Natural killer cell (primary cell): Measurements from ENCODE around the gene TIGD3. TPM values are rescaled to one million over a fixed set of nuclear protein-coding genes. Genes with fewer than 3 reads are reported as not detected.

Experiments used
- ATAC-seq, 3 donors: fragments of 150-1000 bp in 2 of 3; fragments of 200-7000 bp in 1 of 3; cut with Tn5 transposase; 1 replicate in 1 of 3; 2 replicates in 2 of 3; pipeline ENCODE4 v1.10.0; 2021; ENCODE audit warnings: mild to moderate bottlenecking in 2 of 3, moderate library complexity in 2 of 3
- DNase-seq, 2 donors: peaks; one replicate each; pipeline versions ENCODE4 v3.0.0 to v3.0.0-alpha.2; 2013 to 2021; ENCODE audit warnings: mixed read lengths in 1 of 2
- H3K27ac ChIP-seq: one replicate; pipeline ENCODE4 v1.5.1; 2013; ENCODE audit warnings: mild to moderate bottlenecking, low read length
- H3K27me3 ChIP-seq: one replicate; pipeline ENCODE4 v1.6.1; 2013; ENCODE audit warnings: low read length; ENCODE audit not compliant: control insufficient read depth, insufficient read depth
- H3K36me3 ChIP-seq: one replicate; pipeline ENCODE4 v1.6.1; 2013; ENCODE audit warnings: low read length; ENCODE audit not compliant: control insufficient read depth, insufficient read depth
- H3K4me1 ChIP-seq: one replicate; pipeline ENCODE4 v1.6.1; 2013; ENCODE audit warnings: low read length; ENCODE audit not compliant: control insufficient read depth, insufficient read depth
- H3K4me3 ChIP-seq: one replicate; pipeline ENCODE4 v1.5.1; 2013; ENCODE audit warnings: low read length
- H3K9me3 ChIP-seq: one replicate; pipeline ENCODE4 v1.6.1; 2013; ENCODE audit warnings: low read length; ENCODE audit not compliant: control insufficient read depth, insufficient read depth
- H3K27ac Mint-ChIP-seq, 2 donors: one replicate each; pipeline ENCODE4 v1.8.0; 2022; ENCODE audit warnings: mild to moderate bottlenecking in 2 of 2, mixed read lengths in 2 of 2, moderate library complexity in 1 of 2
- H3K27me3 Mint-ChIP-seq, 2 donors: one replicate each; pipeline ENCODE4 v1.8.0; 2022; ENCODE audit warnings: low read depth in 2 of 2, mixed read lengths in 2 of 2
- H3K36me3 Mint-ChIP-seq: one replicate; pipeline ENCODE4 v1.8.0; 2022; ENCODE audit warnings: mixed read lengths
- H3K4me1 Mint-ChIP-seq, 2 donors: one replicate each; pipeline ENCODE4 v1.8.0; 2022; ENCODE audit warnings: mixed read lengths in 2 of 2
- H3K4me3 Mint-ChIP-seq: one replicate; pipeline ENCODE4 v1.8.0; 2022; ENCODE audit warnings: mild to moderate bottlenecking, moderate library complexity, mixed read lengths
- H3K9me3 Mint-ChIP-seq, 2 donors: one replicate each; pipeline ENCODE4 v1.8.0; 2022; ENCODE audit warnings: mixed read lengths in 2 of 2
- WGBS: methylation state at CpG from one replicate; pipeline ENCODE4 v1.1.7; 2013; ENCODE audit warnings: missing lambda C conversion rate; ENCODE audit not compliant: insufficient coverage; 5-methylcytosine and 5-hydroxymethylcytosine counted together
- intact Hi-C: fragments of 100-400 bp; cut with micrococcal nuclease; formaldehyde crosslinking; loops from one replicate; pipeline ENCODE4 v1.14.2; 2022
- total RNA-seq, 4 donors: library from RNA; stranded (reverse); fragments of 120-200 nt in 1 of 4; gene quantifications; one replicate each; pipeline versions ENCODE4 v1.2.3 to v1.2.4, GENCODE V29; 2013 to 2022
- TF ChIP-seq, protein P1 (sequence below): fragments of 200-600 bp; IDR thresholded peaks from one replicate; pipeline ENCODE4 v1.8.0; 2022; ENCODE audit warnings: antibody characterized with exemption

TIGD3 gene
- total RNA-seq, 3 donors from 2014 or later (not counting 1 experiment from before 2014, with no cell fraction given), result 0.70 to 2.2 (median 1.2) TPM

DNA sequence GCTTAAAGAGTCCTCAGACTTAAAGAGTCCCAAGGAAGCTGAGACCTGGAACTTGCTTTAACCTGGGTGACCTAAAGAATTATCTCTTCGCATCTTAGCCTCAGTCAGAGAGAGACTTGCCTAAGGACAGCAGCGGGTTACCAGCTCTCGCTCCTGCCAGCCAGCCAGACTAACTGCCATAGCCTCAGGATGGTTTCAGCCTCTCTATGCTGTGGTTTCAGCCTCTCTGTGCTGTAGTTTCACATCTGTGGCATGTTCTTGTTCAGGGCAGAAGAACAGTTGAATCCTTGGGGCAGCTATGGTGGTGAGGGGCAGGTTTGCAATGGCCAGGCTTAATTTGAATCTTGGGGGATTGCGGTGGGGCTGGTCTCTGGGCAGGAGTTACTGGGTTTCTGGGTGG is 34.2 kb downstream of the TIGD3 start:
- Histone ChIP-seq H3K9me3 (no peaks in the 10 kb centered on the region), H3K4me3 (no peak overlapping the region), H3K27me3 (no peaks in the 10 kb centered on the region), H3K36me3 (peaks cover 23% of the 10 kb centered on the region), H3K27ac (no peak overlapping the region), H3K4me1 (peaks cover 71% of the 10 kb centered on the region)
- H3K27me3 Mint-ChIP-seq, result no peaks in the 10 kb centered on the region
- H3K9me3 Mint-ChIP-seq, result no peaks in the 10 kb centered on the region
- DNase-seq (no peak), ATAC-seq (no peak)
- H3K4me3 Mint-ChIP-seq, result peak overlapping the region; percentile 61
- 83% methylated on average over 4 of the region's 4 CpGs for WGBS
- TF ChIP-seq, protein P1, sequence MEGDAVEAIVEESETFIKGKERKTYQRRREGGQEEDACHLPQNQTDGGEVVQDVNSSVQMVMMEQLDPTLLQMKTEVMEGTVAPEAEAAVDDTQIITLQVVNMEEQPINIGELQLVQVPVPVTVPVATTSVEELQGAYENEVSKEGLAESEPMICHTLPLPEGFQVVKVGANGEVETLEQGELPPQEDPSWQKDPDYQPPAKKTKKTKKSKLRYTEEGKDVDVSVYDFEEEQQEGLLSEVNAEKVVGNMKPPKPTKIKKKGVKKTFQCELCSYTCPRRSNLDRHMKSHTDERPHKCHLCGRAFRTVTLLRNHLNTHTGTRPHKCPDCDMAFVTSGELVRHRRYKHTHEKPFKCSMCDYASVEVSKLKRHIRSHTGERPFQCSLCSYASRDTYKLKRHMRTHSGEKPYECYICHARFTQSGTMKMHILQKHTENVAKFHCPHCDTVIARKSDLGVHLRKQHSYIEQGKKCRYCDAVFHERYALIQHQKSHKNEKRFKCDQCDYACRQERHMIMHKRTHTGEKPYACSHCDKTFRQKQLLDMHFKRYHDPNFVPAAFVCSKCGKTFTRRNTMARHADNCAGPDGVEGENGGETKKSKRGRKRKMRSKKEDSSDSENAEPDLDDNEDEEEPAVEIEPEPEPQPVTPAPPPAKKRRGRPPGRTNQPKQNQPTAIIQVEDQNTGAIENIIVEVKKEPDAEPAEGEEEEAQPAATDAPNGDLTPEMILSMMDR, result no peak
- intact Hi-C loops, result loop anchor here (5.0 kb wide), 1 partner anchor 184 kb away; the partner anchor contains the start of genes FAM89B and ZNRD2
- H3K36me3 Mint-ChIP-seq, result no peaks in the 10 kb centered on the region
- H3K4me1 Mint-ChIP-seq, result peaks cover 39 to 70% of the 10 kb centered on the region in 2 donors
- peak overlapping the region; percentile 55 to 71 for H3K27ac Mint-ChIP-seq

DNA sequence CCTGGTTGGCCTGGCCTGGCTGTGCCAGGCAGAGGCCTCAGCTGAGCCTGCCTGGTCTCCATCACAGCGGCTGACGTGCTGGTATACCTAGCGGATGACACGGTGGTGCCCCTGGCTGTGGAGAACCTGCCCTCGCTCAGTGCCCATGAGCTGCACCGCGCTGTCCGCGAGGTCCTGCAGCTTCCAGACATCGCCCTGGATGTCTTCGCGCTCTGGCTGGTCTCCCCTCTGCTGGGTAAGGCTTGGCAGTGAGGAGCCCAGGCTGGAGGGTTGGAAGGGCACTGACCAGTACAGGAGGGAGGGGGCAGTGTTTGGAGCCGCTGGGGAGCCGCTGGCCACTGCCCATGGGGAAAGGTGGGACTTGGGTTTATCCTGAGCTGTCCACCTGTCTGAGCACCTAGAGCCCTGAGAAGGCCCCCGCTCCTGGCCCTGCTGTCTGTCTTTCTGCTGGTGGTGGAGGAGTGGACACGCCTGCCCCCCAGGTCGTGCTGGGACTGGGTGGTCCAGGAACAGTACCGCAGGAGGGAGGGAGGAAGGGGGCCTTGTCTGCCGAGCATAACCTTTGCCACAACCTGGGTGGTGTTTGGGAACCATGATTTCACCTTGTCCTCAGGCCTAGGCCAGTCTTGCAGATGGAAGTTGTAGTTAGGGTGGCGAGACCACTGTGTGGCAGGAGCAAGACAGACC is 34.9 kb downstream of the TIGD3 start:
- 90% methylated on average over 20 of the region's 20 CpGs for WGBS
- no peaks in the 10 kb centered on the region for H3K27me3 Mint-ChIP-seq
- Histone ChIP-seq H3K36me3 (peaks cover 26% of the 10 kb centered on the region), H3K27me3 (no peaks in the 10 kb centered on the region), H3K4me1 (peaks cover 64% of the 10 kb centered on the region), H3K4me3 (no peak overlapping the region), H3K9me3 (no peaks in the 10 kb centered on the region), H3K27ac (no peak overlapping the region)
- DNase-seq (no peak), ATAC-seq (no peak)
- peaks cover 32 to 63% of the 10 kb centered on the region in 2 donors for H3K4me1 Mint-ChIP-seq
- H3K9me3 Mint-ChIP-seq, result no peaks in the 10 kb centered on the region
- intact Hi-C loops, result loop anchor here (5.0 kb wide), 1 partner anchor 183 kb away; the partner anchor contains the start of genes FAM89B and ZNRD2
- TF ChIP-seq, protein P1, result no peak
- H3K27ac Mint-ChIP-seq, result peak overlapping the region; percentile 55 to 71
- no peaks in the 10 kb centered on the region for H3K36me3 Mint-ChIP-seq
- H3K4me3 Mint-ChIP-seq, result peak overlapping the region; percentile 61

DNA sequence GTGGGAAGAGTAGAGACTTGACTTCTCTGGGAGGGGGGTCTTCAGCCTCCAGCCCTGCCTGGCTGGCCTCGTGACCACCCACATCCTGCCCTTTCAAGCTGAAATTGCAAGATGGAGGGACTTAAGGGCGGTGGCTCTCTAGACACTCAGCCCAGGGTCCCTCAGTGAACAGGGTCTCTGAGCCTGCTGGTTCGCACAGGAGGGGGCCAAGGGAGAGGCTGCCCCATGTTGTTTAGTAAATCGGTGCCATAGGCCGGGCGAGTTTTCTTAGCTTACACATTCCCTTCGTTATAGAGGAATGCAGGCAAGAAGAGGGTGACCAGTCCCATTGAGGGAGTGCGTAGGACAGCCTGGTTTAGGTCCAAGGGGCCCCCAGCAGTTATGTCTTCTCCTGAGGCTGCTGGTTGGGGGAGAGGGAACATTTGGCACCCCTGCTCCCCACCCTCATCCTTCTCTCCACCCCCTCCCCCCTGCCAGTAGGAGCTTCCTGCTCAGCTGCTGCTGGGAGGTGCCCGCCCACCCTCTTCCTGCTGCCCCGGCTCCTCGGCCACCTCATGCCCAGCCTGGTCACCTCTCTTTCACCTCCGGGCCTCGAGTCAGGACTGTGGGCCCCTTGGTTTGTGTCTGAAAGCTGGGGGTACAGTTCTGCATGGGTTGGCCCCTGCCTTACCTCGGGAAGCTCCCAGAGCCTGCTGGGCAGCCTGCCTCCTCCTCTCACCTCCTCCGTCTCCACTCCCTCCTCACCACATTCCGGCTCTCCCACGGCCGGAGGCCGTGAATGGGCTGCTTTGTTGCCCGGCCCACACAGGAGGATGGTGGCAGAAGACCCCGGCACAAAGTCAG is 35.8 kb downstream of the TIGD3 start:
- no peak overlapping the region for H3K4me3 ChIP-seq
- ATAC-seq, result no peak
- H3K4me1 Mint-ChIP-seq, result peaks cover 23 to 54% of the 10 kb centered on the region in 2 donors
- H3K36me3 ChIP-seq, result peaks cover 31% of the 10 kb centered on the region
- no peaks in the 10 kb centered on the region for H3K36me3 Mint-ChIP-seq
- TF ChIP-seq, protein P1, result no peak
- intact Hi-C loops, result no loop called here
- H3K9me3 Mint-ChIP-seq, result no peaks in the 10 kb centered on the region
- no peaks in the 10 kb centered on the region for H3K9me3 ChIP-seq
- H3K4me3 Mint-ChIP-seq, result peak overlapping the region; percentile 9
- 82% methylated on average over 19 of the region's 21 CpGs for WGBS
- no peak overlapping the region for H3K27ac ChIP-seq
- no peaks in the 10 kb centered on the region for H3K27me3 ChIP-seq
- peaks cover 56% of the 10 kb centered on the region for H3K4me1 ChIP-seq
- no peak for DNase-seq
- no peaks in the 10 kb centered on the region for H3K27me3 Mint-ChIP-seq
- H3K27ac Mint-ChIP-seq, result peak overlapping the region in 1 of 2 donors; percentile 55
